Esophagus squamous epithelium (tissue), 5 donors: ENCODE measurements around the gene RSPH1. TPM values are rescaled to one million over a fixed set of nuclear protein-coding genes. Genes with fewer than 3 reads are reported as not detected.

Experiments
- DNase-seq: peaks from one replicate; lab custom pipeline; 2025; lab: John Stamatoyannopoulos, UW
- H3K27ac ChIP-seq, 4 donors: fragments of 200-600 bp; sonication (generic); one replicate each; pipeline ENCODE4 v1.5.1; 2016 to 2019; ENCODE audit warnings: mild to moderate bottlenecking in 1 of 4
- H3K27me3 ChIP-seq, 4 donors: fragments of 200-600 bp; sonication (generic); 1 replicate in 3 of 4; 2 replicates in 1 of 4; pipeline versions ENCODE4 v1.5.1 to v1.6.0; 2017 to 2021; ENCODE audit warnings: antibody characterized with exemption in 1 of 4
- H3K36me3 ChIP-seq, 3 donors: fragments of 200-600 bp; sonication (generic); one replicate each; pipeline ENCODE4 v1.5.1; 2016 to 2019
- H3K4me1 ChIP-seq, 3 donors: fragments of 200-600 bp; sonication (generic); one replicate each; pipeline ENCODE4 v1.5.1; 2017 to 2019
- H3K4me3 ChIP-seq, 4 donors: fragments of 200-600 bp; sonication (generic); 1 replicate in 3 of 4; 2 replicates in 1 of 4; pipeline ENCODE4 v1.5.1; 2016 to 2019; ENCODE audit warnings: mild to moderate bottlenecking in 2 of 4, moderate library complexity in 1 of 4
- H3K9me3 ChIP-seq, 3 donors: fragments of 200-600 bp; sonication (generic); one replicate each; pipeline ENCODE4 v1.5.1; 2016 to 2019
- CTCF ChIP-seq, 6 experiments: fragments of 450-650 bp in 4 of 6; fragments of 200-600 bp in 2 of 6; sonication (generic) in 2 of 6; IDR thresholded peaks; one replicate each; pipeline ENCODE4 v1.5.1; 2016 to 2019; ENCODE audit warnings: antibody characterized with exemption in 6 of 6, mild to moderate bottlenecking in 4 of 6, moderate library complexity in 4 of 6
- POLR2A ChIP-seq, 4 donors: fragments of 450-650 bp; IDR thresholded peaks; one replicate each; pipeline ENCODE4 v1.6.1; 2017; ENCODE audit warnings: antibody characterized with exemption in 4 of 4, mild to moderate bottlenecking in 4 of 4, moderate library complexity in 3 of 4
- WGBS, 2 donors: methylation state at CpG; one replicate each; pipeline ENCODE4 v1.1.5; 2018; 5-methylcytosine and 5-hydroxymethylcytosine counted together
- intact Hi-C: fragments of 100-400 bp; cut with DNase I; formaldehyde crosslinking; loops from one replicate; pipeline ENCODE4 v1.15.0; 2022
- total RNA-seq, 4 donors: library from RNA; depleted of rRNA; stranded (reverse); fragments of >200 nt; gene quantifications; one replicate each; pipeline ENCODE4 v1.1.0, GENCODE V29; 2016
- donor health status: DM: yes; HTN: yes; CAD: no.

The RSPH1 gene
- total RNA-seq, 4 donors from 2014 or later, result 0.19 TPM; not detected in 3

- intact Hi-C loops, result no loop called here
- 80 to 88% methylated on average over 3 to 4 of the region's 7 CpGs for WGBS, 2 donors
- Histone ChIP-seq H3K4me1 (peaks cover 14 to 47% (median 20%) of the 10 kb centered on the region in 3 donors), H3K27me3 (no peaks in the 10 kb centered on the region), H3K4me3 (no peak overlapping the region), H3K36me3 (peaks cover 0 to 56% (median 5%) of the 10 kb centered on the region in 3 donors), H3K27ac (peak overlapping the region in 1 of 4 donors; percentile 4), H3K9me3 (no peaks in the 10 kb centered on the region)
- no peak for DNase-seq
- TF ChIP-seq CTCF (IDR thresholded peaks at IDR 0.05) (no peak), POLR2A (IDR thresholded peaks at IDR 0.05) (no peak)
These were observed 22.6 kb upstream of the RSPH1 start for GRCh38 chr21:42518626-42519025.

- peaks cover 0 to 52% (median 5%) of the 10 kb centered on the region in 3 donors for H3K36me3 ChIP-seq
- no peak overlapping the region for H3K4me3 ChIP-seq
These were observed 22.2 kb upstream of the RSPH1 start for GRCh38 chr21:42518215-42518614.

DNA sequence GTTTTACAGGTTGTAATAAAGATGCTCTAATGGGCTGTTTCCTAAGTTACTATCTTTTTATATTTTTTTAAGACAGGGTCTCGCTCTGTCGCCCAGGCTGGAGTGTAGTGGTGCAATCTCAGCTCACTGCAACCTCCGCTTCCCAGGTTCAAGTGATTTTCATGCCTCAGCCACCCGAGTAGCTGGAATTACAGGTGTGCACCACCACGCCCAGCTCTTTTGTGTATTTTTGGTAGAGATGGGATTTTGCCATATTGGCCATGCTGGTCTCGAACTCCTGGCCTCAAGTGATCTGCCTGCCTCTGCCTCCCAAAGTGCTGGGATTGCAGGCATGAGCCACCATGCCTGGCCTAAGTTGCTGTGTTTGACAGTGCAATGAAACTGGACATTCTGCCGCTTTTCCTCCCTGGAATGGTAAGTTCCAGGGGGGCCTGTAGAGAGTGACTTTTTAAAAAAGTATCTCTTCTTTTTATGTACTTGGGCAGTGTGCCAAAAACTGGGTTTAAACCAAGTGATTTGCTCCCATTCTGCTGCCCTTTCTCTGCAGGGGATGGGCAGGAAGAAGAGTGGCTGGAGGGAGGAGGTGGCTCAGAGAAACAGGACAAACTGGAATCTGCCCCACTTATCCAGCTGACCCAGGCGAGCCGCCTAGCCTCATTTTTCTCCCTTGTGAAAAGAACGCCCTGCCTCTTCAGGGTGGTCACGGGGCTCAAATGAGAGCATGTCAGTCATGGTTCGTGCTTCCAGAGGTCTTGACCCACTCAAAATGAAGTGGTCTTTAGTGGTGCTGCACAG lies 19.9 kb upstream of the RSPH1 start:
- intact Hi-C loops, result no loop called here
- peaks cover 14 to 53% (median 25%) of the 10 kb centered on the region in 3 donors for H3K4me1 ChIP-seq
- H3K9me3 ChIP-seq, result no peaks in the 10 kb centered on the region
- peak overlapping the region; percentile 5 to 86 (median 50) for H3K27ac ChIP-seq
- WGBS, 2 donors, result 82 to 83% methylated on average over 8 to 12 of the region's 12 CpGs
- TF ChIP-seq POLR2A (IDR thresholded peaks at IDR 0.05) (no peak), CTCF (IDR thresholded peaks at IDR 0.05) (no peak)
- no peak for DNase-seq
- H3K4me3 ChIP-seq, result peak overlapping the region in 3 of 4 donors; percentile 91 to 92 (median 91)
- peaks cover 0 to 28% (median 5%) of the 10 kb centered on the region in 3 donors for H3K36me3 ChIP-seq
- H3K27me3 ChIP-seq, result no peaks in the 10 kb centered on the region

More at GRCh38 chr21:42518215-42518614, 22.2 kb upstream of the RSPH1 start:
- DNase-seq, result no peak
- peak overlapping the region in 2 of 4 donors; percentile 4 to 13 for H3K27ac ChIP-seq
- intact Hi-C loops, result no loop called here
- H3K4me1 ChIP-seq, result peaks cover 14 to 49% (median 21%) of the 10 kb centered on the region in 3 donors
- H3K9me3 ChIP-seq, result no peaks in the 10 kb centered on the region
- H3K27me3 ChIP-seq, result no peaks in the 10 kb centered on the region
- 67 to 80% methylated on average over 7 to 11 of the region's 11 CpGs for WGBS, 2 donors
- TF ChIP-seq POLR2A (IDR thresholded peaks at IDR 0.05) (no peak), CTCF (IDR thresholded peaks at IDR 0.05) (no peak)

GRCh38 chr21:42514883-42515228 lies 18.8 kb upstream of the RSPH1 start:
- peak overlapping the region; percentile 78 to 92 (median 91) for H3K4me3 ChIP-seq
- WGBS, 2 donors, result 13 to 22% methylated on average over 5 of the region's 5 CpGs
- H3K4me1 ChIP-seq, result peaks cover 14 to 53% (median 25%) of the 10 kb centered on the region in 3 donors
- H3K27me3 ChIP-seq, result no peaks in the 10 kb centered on the region
- TF ChIP-seq CTCF (IDR thresholded peaks at IDR 0.05), result no peak
- no peak for TF ChIP-seq POLR2A (IDR thresholded peaks at IDR 0.05)
- intact Hi-C loops, result no loop called here
- H3K9me3 ChIP-seq, result no peaks in the 10 kb centered on the region
- H3K27ac ChIP-seq, result peak overlapping the region; percentile 79 to 86 (median 84)
- H3K36me3 ChIP-seq, result peaks cover 0 to 18% (median 5%) of the 10 kb centered on the region in 3 donors
- DNase-seq, result no peak
